C4-2B (cell line): ENCODE measurements around the gene DBR1.

ENCODE experiments used
- H3K27ac ChIP-seq: fragments of 450-650 bp; 2 replicates; pipeline ENCODE4 v1.5.1; 2017
- CTCF ChIP-seq: fragments of 450-650 bp; conservative IDR thresholded peaks from 2 replicates; pipeline ENCODE4 v1.5.1; 2017; ENCODE audit warnings: mild to moderate bottlenecking
- ZFX ChIP-seq: fragments of 450-650 bp; IDR thresholded peaks from 2 replicates; pipeline ENCODE4 v1.6.1; 2017

The DBR1 gene

DNA sequence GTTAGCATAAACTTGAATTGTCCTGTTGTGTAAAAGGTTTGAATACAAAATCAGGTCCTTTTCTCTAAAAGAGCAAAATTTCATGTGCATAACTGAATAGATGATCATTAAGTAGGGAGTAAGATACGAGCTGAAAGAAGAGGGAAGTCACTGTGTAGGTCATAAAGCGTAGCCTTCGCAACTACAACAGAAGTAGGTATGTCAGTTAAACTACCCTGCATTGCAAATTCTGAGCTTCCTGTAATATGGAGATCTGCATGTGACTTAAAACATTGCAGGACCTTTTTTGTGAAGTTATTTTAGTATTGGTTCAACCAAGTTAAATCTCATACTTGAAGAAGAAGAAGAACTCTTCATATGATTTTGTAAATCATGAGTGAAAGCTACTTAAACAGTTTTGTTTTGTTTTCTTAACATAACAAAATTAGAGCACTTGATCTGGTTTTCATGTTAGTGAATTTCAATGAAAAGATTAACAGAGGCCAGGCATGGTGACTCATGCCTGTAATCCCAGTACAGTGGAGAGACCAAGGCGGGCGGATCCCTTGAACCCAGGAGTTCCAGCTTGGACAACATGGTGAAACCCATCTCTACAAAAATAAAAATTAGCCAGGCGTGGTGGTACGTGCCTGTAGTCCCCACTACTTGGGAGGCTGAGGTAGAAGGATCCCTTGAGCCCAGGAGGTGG, 38.8 kb upstream of the DBR1 start:
- H3K27ac ChIP-seq, result no peak overlapping the region
- TF ChIP-seq CTCF (no peak), ZFX (no peak)

GRCh38 chr3:138210528-138210927, 35.8 kb upstream of the DBR1 start:
- no peak overlapping the region for H3K27ac ChIP-seq
- TF ChIP-seq CTCF (no peak), ZFX (no peak)

- no peak for TF ChIP-seq CTCF
- no peak for TF ChIP-seq ZFX
- no peak overlapping the region for H3K27ac ChIP-seq
These were observed 31.5 kb upstream of the DBR1 start for GRCh38 chr3:138206196-138206595.

DNA sequence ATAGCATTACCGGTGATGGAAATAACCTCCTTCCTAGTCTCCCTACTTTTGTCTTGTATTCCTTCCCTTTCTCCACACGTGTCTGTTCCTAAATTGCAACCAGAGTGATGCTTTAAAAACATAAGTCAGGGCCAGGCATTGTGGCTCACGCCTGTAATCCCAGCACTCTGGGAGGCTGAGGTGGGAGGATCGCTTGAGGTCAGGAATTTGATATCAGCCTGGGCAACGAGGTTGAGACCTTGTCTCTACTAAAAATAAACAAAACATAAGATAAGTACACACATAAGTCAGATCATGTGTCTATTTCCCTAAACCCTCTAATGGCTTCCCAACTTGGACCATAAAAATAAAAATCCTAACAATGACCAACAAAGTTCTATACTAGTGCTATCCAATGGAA, 30.8 kb upstream of the DBR1 start:
- TF ChIP-seq ZFX, result no peak
- TF ChIP-seq CTCF, result no peak
- no peak overlapping the region for H3K27ac ChIP-seq

DNA sequence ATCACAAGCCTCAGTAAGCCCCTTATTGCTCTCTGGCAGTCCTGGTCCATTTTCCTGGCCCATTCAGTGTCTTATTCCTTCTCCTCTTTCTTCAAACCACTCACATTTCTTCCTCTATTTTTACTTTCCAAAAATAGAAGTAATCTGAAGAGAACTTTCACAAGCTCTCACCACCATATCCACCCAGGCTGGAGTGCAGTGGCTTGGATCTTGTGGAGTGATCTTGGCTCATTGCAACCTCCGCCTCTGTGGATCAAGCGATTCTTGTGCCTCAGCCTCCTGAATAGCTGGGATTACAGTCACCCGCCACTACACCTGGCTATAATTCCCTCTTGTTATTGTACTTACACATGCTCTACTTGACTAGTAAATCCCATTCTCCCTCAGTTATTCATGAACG, 29.2 kb upstream of the DBR1 start:
- no peak for TF ChIP-seq ZFX
- no peak for TF ChIP-seq CTCF
- H3K27ac ChIP-seq, result no peak overlapping the region

- no peak overlapping the region for H3K27ac ChIP-seq
- TF ChIP-seq ZFX (no peak), CTCF (no peak)
These were observed 28.4 kb upstream of the DBR1 start for GRCh38 chr3:138202945-138203701.

DNA sequence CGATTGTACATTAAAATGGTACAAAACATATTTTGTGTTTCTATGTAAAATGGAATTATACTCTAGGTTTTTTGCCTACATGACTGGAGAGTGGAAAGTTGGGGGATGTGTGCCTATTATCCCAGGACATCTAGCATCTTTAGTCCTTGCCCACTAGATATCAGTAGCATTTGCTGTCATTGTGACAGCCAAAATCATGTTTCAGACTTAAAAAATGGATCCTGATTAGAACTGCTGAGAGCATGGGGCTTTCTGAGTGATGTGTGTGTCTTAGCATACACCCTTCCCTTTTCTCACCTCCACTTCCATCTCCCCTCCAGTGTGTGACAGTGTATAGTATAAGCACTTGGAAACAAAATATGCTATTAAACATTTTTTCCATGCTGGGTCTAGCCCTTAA, 25.7 kb upstream of the DBR1 start:
- TF ChIP-seq ZFX (no peak), CTCF (no peak)
- no peak overlapping the region for H3K27ac ChIP-seq
